Activated T-cell treated with anti-CD3 and anti-CD28 coated beads, Interleukin-2, amount 50 U/mL, for 48 hours (primary cell): ENCODE results near the gene TLE3.

Experiments used
- DNase-seq, 2 experiments: peaks; one replicate each; pipeline ENCODE4 v3.0.0-alpha.2; 2020

Gene TLE3

DNA sequence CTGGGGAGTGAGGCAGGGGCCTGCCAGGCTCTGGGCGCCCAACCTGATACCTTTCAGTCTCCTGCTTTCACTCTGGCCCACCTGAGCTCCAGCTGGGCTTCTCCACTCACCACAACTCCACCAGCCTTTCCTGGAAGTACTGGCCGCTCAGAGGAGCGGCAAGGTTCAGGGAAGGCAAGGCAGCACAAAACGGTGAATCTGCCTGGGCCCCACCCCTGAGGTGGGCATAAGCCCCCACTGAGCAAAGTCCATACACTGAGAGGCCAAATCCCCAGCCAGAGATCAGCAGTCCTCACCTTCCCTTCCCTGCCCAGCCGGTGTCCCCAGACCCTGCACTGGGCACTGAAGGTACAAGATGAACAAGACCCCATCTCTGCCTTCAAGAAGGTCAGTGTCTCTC lies 70.7 kb downstream of the TLE3 start:
- DNase-seq: no peak

DNA sequence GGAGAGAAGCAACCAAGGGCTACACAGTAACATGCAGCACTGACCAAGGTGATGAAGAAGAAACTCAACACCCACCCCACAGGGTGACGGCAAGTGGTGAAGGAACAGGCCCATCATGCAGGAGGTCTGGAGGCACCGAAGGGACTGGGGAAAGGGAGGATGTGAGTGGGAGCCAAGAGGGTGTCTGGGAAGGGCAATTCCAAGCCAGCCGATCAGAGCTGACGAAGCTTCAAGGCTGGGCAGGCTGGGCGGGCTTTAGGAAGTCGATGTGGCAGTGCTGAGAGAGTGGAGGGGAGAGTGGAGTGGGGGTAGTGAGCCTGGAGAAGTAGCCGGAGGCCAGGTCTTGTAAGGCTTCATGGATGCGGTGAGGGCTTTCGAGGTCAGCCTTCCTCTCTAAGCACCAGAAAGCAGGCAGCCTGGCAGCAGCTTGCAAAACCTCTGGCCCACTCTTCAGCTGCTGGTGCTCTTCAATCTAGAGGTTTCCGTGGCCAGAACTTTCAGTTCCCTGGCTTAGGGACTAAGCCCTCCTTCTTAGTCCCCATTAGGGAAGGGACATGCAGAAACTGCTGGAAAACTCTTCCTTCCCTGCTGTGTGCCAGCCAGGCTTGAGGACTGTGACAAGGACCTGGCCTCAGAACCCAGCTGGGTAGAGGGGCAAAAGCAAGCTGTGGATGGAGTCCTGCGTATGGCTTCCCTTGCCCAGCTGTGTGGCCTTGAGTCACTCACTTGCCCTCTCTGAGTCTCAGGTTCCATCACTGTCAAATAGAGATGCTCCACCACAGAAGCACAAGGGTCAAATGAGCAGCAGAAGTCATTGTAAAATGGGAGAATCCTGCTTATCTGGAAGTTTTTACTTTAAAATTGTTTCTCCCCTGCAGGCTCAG lies 72.1 kb downstream of the TLE3 start:
- DNase-seq: no peak

DNA sequence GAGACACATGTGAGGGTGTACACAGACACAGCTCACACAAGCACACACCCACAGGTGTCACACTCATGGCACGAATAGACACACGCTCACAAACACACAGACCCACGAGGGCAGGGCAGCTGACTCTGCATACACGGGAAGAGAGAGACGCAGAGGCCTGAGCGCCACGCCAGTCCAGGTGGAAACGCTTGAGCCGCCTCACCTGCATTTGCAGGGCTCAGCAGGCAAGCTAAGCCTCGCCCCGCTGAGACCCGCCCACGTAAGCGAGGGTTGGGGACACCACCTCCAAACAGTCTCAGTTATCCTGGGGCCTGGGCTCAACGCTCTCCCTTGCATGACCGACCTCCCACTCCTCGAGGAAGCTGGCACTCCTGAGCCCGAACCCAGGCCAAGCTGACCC lies 73.2 kb downstream of the TLE3 start:
- DNase-seq: no peak

DNA sequence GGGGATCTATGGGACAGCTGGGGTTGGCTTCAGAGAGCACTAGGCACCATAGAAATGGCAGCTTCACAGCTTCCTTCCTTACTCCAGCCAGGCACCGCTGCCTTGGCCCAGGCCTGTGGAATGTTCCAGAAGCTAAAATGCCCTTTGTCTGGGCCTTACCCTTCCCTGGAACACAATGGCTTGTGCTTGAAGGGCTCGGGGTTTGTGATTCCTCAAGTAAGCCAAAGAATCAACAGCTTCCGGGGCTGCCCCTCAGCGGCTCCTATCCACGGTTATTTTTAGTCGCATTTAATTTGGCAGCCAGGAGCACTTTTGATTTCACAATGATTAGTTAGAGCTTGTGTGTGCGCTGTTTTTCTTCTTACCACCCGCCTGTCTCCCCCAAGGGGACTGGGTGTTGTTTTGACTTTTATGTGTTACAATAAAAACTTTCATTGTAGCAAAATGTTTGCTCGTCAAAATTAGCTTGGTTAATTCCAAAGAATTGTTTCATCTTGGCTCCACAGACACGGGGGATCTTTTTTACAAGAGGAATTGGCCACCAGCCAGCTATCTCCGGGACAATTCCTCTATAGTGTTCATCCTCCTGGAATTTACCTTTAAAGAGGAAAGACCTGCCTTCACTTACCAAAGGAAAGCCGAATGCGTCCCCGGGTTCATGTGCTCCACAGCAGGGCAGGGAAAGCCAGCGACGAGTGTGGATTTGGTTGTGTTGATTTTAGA lies 73.8 kb downstream of the TLE3 start:
- no peak for DNase-seq

DNA sequence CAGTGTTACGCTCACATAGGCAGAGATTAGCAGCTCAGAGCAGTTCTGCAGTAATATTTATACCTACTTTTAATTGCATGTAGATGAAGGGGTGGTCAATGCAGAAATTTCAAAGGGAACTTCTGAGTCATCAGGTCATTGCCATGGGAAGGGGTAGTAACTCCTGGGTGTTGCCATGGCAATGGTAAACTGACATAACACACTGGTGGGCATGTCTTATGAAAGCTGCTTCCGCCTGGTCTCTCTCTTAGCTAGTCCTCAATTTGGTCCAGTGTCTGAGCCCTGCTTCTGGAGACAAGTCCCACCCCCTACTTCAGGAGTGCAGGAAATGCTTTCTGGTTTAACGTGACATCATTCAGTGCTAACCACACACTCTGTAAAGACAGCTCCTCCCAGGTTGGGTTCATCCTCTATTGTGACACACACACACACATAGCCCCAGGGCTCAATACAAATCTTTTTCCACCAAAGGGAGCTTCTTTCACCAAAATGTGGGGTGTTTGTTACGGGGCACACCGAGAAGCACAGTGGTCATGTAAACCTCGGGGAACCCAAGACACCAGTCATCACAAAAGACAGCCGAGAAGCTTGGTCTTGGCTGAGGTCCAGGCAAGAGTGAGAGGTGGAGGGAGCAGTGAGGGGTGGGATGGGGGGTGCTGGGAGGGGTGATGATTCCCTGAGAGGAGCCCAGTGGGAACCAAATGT lies 74.5 kb downstream of the TLE3 start:
- peak; percentile 49 to 60 for DNase-seq

DNA sequence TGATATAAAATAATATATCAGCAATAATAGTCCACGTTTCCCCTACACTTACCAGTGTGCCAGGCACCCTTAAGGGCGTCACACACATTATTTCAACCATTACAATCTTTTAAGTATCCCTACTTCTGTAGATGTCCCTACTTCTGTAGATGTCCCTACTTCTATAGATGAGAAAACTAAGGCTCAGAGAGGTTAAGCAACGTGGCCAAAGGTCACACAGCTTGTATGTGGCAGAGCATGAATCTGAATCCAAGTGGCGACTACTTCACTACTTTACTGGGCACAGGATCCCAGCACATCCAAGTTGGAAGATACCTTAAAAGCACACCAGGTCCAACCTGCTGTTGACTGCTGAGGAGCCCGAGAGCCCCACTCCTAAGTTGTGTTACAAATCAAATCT lies 77.5 kb downstream of the TLE3 start:
- DNase-seq: no peak

DNA sequence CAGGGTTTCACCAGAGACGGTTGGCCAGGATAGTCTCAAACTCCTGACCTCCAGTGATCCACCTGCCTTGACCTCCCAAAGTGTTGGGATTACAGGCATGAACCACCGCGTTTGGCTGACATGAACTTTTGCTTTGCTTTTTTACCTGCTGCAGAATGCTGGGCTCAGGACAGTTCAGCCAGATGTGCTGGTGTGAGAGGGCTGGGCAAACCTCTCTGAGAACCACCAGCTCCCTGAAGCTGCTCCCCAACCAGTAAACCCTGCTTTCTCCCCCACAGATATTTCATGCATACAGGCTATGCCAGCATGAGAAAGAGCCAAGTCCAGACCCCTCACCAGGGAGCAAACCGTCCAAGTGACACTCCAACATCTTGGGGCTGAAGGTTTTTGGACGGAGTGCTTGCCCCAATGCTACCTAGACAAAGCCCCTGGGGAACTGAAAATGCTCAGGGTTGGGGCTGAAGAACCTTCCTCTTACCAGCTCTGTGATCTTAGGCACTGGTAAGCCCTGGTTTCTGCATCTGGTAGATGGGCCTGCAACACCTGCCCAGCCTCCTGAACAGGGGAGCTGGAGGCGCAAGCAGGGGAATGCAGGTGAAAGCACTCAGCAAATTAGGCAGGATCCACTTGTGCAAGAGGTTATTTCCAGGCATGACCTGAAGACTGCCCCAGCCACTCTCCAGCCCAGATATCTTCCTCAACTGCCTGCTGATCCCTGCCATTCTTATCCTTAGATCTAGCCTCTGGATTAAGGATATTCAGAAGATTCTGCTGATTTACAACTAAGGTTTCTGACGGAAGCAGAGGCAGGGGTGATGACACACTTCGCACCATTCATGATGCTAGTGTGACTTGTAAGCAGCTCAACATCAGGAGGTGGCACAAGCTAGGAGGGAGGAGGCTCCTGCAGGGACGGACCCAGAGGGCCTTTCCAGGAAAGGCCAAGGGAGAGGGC lies 78.8 kb downstream of the TLE3 start:
- DNase-seq: no peak

DNA sequence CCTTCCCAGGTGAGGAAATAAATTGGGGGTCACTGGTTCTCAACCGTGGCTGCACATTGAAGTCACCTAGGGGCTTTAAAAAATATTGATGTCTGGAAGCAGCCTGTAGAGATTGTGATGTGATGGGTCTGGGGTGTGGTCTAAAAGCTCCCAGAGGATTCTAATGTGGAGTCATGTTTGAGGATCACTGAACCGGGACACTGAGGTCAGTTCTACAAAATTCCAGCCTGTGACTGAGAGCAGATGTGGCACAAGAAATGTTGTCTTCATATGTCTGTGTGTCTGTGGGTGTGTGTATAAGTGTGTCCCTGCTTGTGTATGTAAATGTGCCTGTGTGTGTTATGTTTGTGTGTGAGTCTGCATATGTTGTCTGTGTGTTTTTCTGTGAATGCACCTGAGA lies 79.9 kb downstream of the TLE3 start:
- no peak for DNase-seq

DNA sequence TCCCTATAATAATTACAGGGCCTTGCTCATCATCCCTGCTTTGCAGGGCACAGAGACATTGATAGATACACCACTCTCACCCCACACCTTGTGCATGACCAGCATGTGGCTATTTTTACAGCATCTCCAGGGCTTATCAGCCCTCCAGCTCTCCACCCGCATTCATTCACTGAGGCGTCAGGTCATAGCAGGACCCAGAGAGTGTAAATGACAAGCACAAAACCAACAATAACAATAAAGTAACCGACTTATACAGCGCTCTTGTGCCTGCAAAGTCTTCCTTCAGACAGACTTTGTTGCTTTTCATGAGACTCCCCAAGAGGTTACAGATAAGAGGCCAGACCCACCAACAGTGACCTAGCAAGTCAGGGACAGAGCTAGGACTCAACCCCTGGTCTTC lies 80.7 kb downstream of the TLE3 start:
- DNase-seq: no peak

DNA sequence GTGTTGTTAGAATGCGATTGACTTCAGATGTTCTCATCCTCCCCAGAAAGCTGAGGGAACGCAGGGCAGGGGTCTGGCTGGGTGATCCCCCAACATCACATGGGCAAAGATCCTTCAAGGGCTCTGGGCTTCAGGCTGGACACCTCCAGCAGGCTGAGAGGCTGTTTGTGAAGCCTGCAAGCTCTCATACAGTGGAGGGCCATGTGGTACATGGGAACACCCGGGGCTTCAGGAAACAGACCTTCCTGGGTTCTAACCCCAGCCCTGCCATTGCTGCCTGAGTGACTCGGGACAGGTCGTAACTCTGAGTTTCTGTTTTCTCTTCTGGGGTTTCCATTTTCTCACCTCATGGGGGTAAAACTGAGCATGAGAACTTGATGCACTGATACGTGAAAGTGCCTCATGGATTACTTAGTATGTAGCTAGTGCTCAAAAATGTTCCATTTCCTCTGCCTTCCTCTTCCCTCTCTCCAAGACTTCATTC lies 81.2 kb downstream of the TLE3 start:
- DNase-seq: no peak

DNA sequence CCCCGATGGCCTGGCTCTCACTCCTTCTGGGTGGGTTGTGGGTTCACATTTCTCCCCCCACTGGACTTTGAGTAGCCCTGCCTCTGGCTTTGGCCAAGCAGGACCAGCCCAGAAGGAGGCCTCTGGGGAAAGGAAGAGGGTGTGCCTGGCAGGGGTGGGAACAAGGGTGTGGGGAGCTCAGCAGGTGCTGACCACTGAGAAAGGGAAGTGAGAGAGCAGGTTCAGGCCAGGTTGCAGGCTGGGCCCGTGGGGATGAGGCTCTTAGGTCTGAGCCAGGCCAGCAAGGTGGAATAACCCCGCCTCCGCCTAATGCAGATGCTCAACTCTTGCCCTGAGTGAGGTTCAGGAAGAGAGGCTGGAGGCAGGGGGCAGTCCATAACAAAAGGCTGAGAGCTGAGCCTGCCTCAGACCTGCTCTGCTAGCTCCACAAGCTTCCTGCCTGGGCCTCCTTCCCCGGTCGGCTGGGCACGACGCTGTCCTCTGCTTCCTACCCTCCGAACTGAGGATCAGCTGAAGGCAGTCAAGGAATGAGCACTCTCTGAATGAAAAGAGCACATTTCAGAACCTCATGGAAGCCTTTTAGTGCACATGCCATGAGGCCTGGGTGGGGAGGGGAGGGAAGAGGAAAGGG lies 82.7 kb downstream of the TLE3 start:
- DNase-seq: no peak

DNA sequence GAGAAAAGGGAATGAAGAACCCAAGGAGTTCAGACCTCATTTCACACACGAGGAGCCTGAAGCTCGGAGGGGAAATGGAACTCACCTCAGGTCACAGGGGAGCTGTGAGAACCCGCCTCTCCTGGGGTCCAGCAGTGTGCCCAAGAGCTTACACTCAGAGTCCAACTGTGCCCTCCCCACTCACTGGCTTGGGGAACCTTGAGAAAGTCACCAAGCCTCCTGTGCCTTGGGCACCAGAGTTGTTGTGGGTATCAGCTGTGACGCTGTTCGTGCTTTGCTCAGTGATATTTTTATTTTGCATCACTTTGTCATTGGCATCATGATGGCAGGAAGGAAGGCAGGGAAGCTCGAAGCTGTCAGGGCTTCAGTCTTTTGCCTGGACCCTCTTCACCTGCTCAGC lies 83.4 kb downstream of the TLE3 start:
- no peak for DNase-seq

DNA sequence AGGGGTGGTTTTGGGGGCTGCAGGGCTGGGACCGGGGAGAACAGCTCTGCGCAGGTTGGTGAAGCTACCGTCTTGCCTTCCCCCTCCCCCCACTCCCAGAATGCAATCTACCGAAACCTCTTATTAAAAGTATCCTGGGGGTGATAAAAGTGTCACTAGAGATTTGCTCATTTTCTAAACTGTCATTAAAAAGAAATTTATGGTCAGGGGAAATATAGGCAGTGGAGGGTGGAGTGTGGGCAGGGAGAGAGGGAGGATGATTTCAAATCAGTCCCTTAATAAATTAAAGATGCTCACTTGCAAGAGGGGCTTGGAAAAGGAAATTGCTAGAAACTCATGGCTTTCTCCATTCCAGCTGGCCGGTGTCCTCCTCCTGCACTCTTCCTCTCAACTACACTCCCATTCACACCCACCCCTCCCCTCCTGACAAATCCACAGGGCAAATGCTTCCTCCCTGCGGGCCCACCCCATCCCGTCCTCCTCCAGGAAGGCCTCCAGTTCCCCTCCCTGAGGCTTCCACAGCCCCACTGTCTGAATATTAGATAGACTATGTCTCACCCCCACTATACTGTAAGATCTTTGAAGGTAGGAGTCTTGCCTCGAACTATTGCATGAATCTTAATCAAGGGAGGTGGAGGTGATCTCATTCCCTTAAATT lies 83.9 kb downstream of the TLE3 start:
- no peak for DNase-seq

DNA sequence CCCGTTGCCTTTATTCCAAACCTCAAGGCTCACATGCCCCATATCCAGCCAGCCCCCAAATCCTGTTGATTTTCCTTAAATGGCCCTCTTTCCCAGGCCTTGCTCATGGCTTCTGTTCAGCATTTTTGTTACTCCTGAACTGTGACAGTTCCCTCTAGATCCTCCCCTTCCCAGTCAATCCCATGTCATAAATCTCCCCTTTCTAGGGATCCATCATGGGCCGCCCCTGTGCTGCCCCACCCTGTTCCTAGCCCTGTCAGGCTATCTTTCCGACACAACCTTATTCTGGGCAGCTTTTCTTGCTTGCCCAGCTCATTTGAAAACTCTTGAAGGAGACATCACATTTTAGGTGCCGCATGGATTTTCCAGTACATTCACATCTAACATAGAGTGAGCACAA lies 84.8 kb downstream of the TLE3 start:
- DNase-seq: no peak

DNA sequence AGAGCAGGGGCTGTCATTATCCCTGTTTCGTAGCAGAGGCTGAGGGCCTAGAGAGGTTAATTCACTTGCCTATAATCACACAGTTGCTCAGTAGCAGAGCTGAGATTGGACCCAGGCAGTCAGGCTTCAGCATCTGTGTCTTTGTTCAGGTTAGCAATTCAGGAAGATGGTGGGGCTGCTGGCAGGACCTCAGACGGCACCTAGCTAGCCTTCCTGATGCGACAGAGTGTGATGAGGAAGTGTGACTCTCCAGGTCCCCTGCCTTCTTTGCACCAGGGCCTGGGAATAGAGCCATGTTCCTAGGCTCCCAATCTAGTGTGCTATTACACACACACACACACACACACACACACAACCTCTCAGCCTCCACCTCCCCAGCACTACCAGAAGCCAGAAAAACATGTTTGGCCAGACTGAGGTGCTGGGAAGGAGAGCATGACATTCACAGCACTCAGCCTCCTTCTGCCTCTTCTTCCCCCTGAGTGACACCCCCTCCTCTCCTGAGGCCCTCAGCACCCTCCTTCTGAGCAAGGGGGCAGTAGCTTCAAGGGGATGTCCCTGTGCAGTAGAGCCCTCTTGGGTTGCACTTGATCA lies 88.9 kb downstream of the TLE3 start:
- DNase-seq: no peak

DNA sequence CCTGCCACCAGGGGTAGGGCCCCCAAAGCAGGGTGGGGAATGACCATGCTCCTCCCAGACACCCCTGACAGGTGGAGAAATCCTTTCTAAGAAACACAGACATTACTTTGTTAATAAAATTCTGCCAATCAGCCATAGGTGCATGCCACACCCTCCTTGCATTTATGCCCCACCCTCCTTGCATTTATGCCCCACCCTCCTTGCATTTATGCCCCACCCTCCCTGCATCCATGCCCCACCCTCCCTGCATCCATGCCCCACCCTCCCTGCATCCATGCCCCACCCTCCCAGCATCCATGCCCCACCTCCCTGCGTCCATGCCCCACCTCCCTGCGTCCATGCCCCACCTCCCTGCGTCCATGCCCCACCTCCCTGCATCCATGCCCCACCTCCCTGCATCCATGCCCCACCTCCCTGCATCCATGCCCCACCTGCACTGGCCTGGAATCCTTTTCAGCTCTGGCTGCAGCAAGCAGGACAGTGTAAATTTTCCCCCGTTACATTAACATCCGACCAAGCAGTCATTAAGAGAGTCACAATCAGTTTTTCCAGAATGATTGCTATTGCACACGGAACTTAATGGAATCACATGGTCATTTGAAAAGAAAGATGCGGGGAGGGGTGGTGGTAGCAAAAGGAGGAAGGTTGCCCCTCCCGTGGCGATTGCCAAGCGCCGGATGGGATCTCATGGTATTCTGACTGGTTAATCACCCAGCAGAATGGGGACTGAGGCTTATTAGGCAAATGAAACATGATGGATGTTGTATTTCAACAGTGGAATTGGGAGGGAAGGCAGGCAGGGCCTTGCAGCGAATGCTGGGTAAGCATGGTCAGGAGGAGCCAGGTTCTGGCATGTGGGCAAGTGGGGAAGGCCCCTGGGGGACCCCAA lies 91.2 kb downstream of the TLE3 start:
- DNase-seq: no peak

DNA sequence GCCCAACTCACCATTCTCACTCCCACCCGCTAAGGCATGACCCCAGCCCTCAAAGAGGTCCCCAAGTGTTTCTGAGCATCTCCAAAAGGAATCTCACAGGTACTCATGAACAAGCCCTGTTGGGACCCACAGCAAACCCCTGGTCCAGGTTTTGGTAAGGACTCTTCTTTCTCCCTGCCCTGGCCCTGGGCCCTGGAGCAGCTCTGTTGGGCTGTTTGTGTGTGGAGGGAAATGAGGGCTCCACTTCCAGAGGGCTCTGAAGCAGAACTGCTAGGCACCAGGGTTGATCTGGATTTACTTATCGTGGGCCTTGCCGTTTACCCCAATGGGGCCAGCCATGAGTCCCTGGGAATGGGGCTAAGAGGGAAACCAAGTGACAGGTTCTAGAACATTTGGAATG lies 92.9 kb downstream of the TLE3 start:
- DNase-seq: no peak

DNA sequence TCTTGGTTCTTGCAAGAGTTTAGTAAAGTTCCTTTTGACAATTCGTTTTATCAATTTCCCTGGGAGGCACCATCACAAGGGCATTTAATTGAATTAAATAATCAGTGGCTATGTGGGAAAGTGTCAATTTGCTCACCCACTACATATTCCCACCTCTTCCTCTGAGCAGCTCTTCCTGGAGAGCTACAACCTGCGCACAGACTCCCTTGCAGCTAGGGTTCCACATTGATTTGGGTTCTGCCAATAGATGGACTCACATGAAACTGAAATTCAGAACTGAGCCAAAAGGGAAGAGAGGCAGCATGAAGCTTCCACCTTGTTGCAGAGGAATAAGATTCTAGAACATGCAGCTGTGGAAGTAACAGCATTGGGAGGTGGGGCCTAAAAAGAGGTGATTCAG lies 94.8 kb downstream of the TLE3 start:
- DNase-seq: no peak

DNA sequence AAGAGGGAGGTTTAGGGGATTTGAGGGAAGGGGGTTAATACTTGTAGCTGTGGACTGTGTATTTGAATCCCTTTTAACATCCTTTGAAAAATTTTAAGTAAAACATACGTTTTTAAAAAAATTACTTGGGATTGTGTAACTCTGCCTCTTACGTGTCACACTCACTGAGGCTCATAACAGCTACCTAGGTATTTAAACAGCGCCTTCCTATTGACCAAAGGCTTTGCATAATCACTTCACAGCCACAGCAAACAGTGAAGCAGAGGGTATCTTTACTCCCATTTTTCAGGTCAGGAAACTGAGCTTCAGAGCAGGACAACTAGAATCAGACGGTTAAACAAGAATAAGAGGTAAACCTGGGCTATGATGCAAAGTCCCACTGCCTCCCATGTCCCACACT lies 95.9 kb downstream of the TLE3 start:
- no peak for DNase-seq
